Gastrocnemius medialis (tissue), 4 donors: ENCODE measurements around the gene HNRNPA2B1. TPM values are rescaled to one million over a fixed set of nuclear protein-coding genes. Genes with fewer than 3 reads are reported as not detected.
A peak's percentile ranks its signal among the peaks of the same experiment; 100 is the strongest.
"Not testable (repeated sequence)": the region's sequence is repeated elsewhere in the genome, so short reads cannot be mapped to it uniquely, and the experiment has no call there.

ENCODE experiments used
- ATAC-seq, 2 donors: fragments of 150-250 bp; one replicate each; pipeline ENCODE4 v1.9.1; 2016
- DNase-seq, 2 donors: peaks; one replicate each; pipeline ENCODE4 v3.0.0-alpha.2; 2019
- H3K27ac ChIP-seq, 4 donors: fragments of 200-600 bp; sonication (generic); 1 replicate in 1 of 4; 2 replicates in 3 of 4; pipeline ENCODE4 v1.5.1; 2016 to 2018; ENCODE audit warnings: mild to moderate bottlenecking in 2 of 4, moderate library complexity in 1 of 4
- H3K27me3 ChIP-seq, 3 donors: fragments of 200-600 bp; sonication (generic) in 2 of 3; 1 replicate in 1 of 3; 2 replicates in 2 of 3; pipeline versions ENCODE4 v1.5.1 to v1.6.0; 2016 to 2019; ENCODE audit warnings: mild to moderate bottlenecking in 1 of 3, moderate library complexity in 1 of 3
- H3K36me3 ChIP-seq, 2 donors: fragments of 200-600 bp; sonication (generic) in 1 of 2; one replicate each; pipeline ENCODE4 v1.5.1; 2017 to 2018
- H3K4me1 ChIP-seq, 2 donors: fragments of 200-600 bp; sonication (generic) in 1 of 2; one replicate each; pipeline ENCODE4 v1.5.1; 2016 to 2017; ENCODE audit warnings: mild to moderate bottlenecking in 2 of 2
- H3K4me3 ChIP-seq, 4 donors: fragments of 200-600 bp; sonication (generic) in 3 of 4; 1 replicate in 1 of 4; 2 replicates in 3 of 4; pipeline ENCODE4 v1.5.1; 2016 to 2019; ENCODE audit warnings: mild to moderate bottlenecking in 2 of 4
- H3K9me3 ChIP-seq, 3 donors: fragments of 200-600 bp; sonication (generic) in 2 of 3; 1 replicate in 1 of 3; 2 replicates in 2 of 3; pipeline ENCODE4 v1.5.1; 2016 to 2019
- POLR2A ChIP-seq, 2 donors: fragments of 450-650 bp; IDR thresholded peaks; one replicate each; pipeline ENCODE4 v1.6.1; 2017; ENCODE audit warnings: antibody characterized with exemption in 2 of 2, mild to moderate bottlenecking in 2 of 2, moderate library complexity in 2 of 2
- in situ Hi-C, 4 donors: fragments of 200-750 bp; cut with MboI; loops; one replicate each; pipeline versions ENCODE4 v1.15.0 to v1.8.0; 2017; ENCODE audit warnings: low sequenced_read_pairs in 4 of 4
- intact Hi-C: fragments of 100-400 bp; cut with DNase I; formaldehyde crosslinking; loops from one replicate; pipeline ENCODE4 v1.15.1; 2023; ENCODE audit warnings: low total_unique reads
- total RNA-seq, 4 donors: library from RNA; depleted of rRNA; stranded (reverse); fragments of >200 nt; gene quantifications; one replicate each; pipeline versions ENCODE4 v1.1.0 to v1.2.3, GENCODE V29; 2016
- TF ChIP-seq, protein P1 (sequence below), 5 experiments: fragments of 450-650 bp in 3 of 5; fragments of 200-600 bp in 2 of 5; sonication (generic) in 2 of 5; IDR thresholded peaks in 4 of 5; conservative IDR thresholded peaks in 1 of 5; 1 replicate in 4 of 5; 2 replicates in 1 of 5; pipeline ENCODE4 v1.5.1; 2016 to 2019; ENCODE audit warnings: antibody characterized with exemption in 5 of 5, mild to moderate bottlenecking in 3 of 5, moderate library complexity in 3 of 5

HNRNPA2B1 gene
- total RNA-seq, 4 donors from 2014 or later: 155 to 242 (median 166) TPM

DNA sequence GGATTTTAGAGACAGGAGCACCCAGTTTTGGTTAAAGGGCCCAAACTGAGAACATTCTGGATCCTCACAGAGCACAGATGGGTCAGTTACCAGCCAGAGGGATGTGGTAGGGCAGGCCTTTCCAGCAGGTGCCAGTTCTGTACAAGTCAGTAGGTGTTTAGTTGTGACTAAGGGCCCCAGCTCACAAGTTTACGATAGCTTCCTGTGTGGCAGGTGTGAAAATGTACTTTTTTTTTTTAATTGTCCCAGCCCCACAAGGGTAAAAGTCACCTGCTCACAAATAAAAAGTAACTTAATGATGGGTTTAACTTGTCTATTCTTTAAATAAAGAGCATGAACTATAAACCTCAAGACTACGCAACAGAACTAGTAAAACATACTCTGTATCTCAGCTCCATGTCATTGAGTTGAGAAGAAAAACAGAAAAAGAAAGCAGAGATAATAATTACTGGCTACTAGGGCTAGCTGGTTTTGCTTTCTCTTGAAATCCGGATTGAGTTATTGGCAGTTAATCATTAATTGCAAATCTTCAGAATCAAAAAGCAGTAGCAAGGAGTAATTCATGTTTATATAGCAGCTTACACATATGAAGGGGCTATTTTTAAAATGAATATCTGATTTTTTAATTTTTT is 33.1 kb downstream of the HNRNPA2B1 start:
- H3K4me1 ChIP-seq: no peaks in the 10 kb centered on the region
- no peak for TF ChIP-seq POLR2A (IDR thresholded peaks at IDR 0.05)
- TF ChIP-seq, protein P1, sequence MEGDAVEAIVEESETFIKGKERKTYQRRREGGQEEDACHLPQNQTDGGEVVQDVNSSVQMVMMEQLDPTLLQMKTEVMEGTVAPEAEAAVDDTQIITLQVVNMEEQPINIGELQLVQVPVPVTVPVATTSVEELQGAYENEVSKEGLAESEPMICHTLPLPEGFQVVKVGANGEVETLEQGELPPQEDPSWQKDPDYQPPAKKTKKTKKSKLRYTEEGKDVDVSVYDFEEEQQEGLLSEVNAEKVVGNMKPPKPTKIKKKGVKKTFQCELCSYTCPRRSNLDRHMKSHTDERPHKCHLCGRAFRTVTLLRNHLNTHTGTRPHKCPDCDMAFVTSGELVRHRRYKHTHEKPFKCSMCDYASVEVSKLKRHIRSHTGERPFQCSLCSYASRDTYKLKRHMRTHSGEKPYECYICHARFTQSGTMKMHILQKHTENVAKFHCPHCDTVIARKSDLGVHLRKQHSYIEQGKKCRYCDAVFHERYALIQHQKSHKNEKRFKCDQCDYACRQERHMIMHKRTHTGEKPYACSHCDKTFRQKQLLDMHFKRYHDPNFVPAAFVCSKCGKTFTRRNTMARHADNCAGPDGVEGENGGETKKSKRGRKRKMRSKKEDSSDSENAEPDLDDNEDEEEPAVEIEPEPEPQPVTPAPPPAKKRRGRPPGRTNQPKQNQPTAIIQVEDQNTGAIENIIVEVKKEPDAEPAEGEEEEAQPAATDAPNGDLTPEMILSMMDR (IDR thresholded peaks at IDR 0.05 in 4 of 5, conservative IDR thresholded peaks at IDR 0.05 in 1 of 5): no peak
- ATAC-seq: peak in 1 of 2 donors; percentile 23
- in situ Hi-C loops: no loop called here
- intact Hi-C loops: no loop called here
- no peaks in the 10 kb centered on the region for H3K9me3 ChIP-seq
- H3K27ac ChIP-seq: no peak overlapping the region
- H3K36me3 ChIP-seq: peaks cover 0 to 47% of the 10 kb centered on the region in 2 donors
- DNase-seq: no peak
- no peak overlapping the region for H3K4me3 ChIP-seq
- no peaks in the 10 kb centered on the region for H3K27me3 ChIP-seq

DNA sequence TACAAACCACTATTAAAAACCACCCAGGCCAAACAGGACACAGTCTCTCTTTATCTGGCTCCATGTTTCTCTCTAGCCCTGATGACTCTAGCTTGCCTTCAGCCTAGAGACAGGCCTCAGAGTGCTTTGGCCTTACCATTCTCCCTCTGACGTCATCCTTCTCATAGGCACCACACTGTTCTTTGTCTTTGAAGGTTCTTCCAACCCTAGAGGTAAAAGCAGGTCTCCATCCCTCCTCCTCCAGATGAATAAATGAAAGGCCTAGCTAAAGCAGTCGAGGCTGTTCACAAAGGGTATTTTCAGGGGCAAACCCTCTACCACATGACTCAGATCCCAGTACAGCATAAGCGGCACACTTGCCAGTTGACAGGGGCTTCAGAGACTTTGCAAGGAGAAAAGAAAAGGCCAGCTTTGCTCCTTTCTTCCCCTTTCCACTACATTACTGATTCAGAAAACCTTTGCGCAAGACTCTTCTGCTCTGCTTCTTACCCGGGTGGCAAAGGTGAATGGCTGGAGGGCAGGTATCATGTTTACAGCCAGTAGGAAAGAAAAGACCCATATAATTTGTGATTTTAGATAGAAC is 33.8 kb downstream of the HNRNPA2B1 start:
- Histone ChIP-seq H3K4me3 (no peak overlapping the region), H3K9me3 (no peaks in the 10 kb centered on the region), H3K27me3 (no peaks in the 10 kb centered on the region), H3K27ac (no peak overlapping the region), H3K36me3 (peaks cover 0 to 42% of the 10 kb centered on the region in 2 donors), H3K4me1 (no peaks in the 10 kb centered on the region)
- ATAC-seq (peak in 1 of 2 donors; percentile 23), DNase-seq (no peak)
- in situ Hi-C loops (no loop called here), intact Hi-C loops (no loop called here)
- TF ChIP-seq, protein P1 (IDR thresholded peaks at IDR 0.05 in 4 of 5, conservative IDR thresholded peaks at IDR 0.05 in 1 of 5): no peak
- no peak for TF ChIP-seq POLR2A (IDR thresholded peaks at IDR 0.05)

DNA sequence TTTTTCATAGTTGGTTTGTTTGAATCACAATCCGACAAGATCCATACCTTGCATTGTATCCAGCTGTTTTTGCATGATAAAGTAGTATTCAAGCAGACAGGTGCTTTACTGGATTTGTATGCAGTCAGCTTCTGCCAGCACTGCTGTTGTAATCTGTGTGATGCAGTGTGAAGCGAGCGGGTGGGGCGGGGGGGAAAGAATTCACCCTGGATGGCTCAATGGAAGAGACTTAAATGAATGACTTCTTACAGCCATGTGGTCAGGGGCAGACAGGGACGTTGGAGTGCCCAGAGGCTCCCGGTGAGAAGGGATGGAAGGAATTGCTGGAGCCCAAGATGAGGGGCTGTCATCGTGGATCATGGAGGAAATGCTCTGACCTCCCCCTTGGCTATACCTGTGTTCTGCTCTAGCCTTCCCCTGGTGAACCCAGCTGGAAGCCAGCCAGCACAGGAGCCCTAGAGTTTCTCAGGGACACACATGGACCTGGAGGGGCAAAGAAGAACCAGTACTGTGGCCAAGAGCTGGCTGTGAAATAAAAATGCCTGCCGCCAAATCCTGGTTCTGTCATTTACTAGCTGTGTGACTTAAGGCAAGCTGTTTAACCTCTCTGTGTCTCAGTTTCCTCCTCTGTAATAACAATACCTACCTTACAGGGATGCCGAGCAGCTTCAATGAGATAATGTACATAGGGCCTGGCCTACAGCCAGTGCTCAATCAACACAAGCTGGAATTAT is 34.4 kb downstream of the HNRNPA2B1 start:
- Histone ChIP-seq H3K4me3 (no peak overlapping the region), H3K4me1 (no peaks in the 10 kb centered on the region), H3K36me3 (peaks cover 0 to 36% of the 10 kb centered on the region in 2 donors), H3K27ac (no peak overlapping the region), H3K9me3 (no peaks in the 10 kb centered on the region), H3K27me3 (no peaks in the 10 kb centered on the region)
- no peak for TF ChIP-seq POLR2A (IDR thresholded peaks at IDR 0.05)
- TF ChIP-seq, protein P1 (IDR thresholded peaks at IDR 0.05 in 4 of 5, conservative IDR thresholded peaks at IDR 0.05 in 1 of 5): no peak
- no peak for DNase-seq
- no peak for ATAC-seq
- in situ Hi-C loops (no loop called here), intact Hi-C loops (no loop called here)

DNA sequence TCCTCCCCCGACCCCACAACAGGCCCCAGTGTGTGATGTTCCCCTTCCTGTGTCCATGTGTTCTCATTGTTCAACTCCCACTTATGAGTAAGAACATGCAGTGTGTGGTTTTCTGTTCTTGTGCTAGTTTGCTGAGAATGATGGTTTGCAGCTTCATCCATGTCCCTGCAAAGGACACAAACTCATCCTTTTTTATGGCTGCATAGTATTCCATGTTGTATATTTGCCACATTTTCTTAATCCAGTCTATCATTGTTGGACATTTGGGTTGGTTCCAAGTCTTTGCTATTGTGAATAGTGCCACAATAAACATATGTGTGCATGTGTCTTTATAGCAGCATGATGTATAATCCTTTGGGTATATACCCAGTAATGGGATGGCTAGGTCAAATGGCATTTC is 36.7 kb downstream of the HNRNPA2B1 start:
- intact Hi-C loops, DNase-seq, H3K27ac ChIP-seq, H3K27me3 ChIP-seq, H3K4me1 ChIP-seq, ATAC-seq, H3K9me3 ChIP-seq, H3K4me3 ChIP-seq, in situ Hi-C loops: not testable (repeated sequence)
- H3K36me3 ChIP-seq: peaks cover 0 to 13% of the 10 kb centered on the region in 2 donors

DNA sequence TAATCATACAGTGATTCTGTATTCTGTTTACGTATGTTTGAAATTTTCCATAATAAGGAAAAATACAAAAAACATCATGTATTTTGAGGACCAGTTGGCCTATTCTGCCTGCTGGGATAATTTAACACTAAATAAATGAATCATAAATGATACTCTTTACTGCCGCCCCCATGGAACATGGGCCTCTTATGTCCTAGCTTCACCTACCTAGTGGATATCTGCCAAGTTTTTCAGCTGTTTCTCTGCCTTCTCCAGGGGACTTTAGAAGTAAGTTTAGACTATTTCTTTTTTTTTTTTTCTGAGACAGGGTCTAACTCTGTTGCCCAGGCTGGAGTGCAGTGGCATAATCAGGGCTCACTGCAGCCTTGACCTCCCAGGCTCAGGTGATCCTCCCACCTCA is 38.1 kb downstream of the HNRNPA2B1 start:
- H3K9me3 ChIP-seq: no peaks in the 10 kb centered on the region
- H3K4me3 ChIP-seq: no peak overlapping the region
- H3K27me3 ChIP-seq: no peaks in the 10 kb centered on the region
- ATAC-seq (no peak), DNase-seq (no peak)
- no peak for TF ChIP-seq POLR2A (IDR thresholded peaks at IDR 0.05)
- TF ChIP-seq, protein P1 (IDR thresholded peaks at IDR 0.05 in 4 of 5, conservative IDR thresholded peaks at IDR 0.05 in 1 of 5): no peak
- in situ Hi-C loops (no loop called here), intact Hi-C loops (no loop called here)
- H3K4me1 ChIP-seq: no peaks in the 10 kb centered on the region
- H3K36me3 ChIP-seq: peaks cover 0 to 2% of the 10 kb centered on the region in 2 donors
- H3K27ac ChIP-seq: no peak overlapping the region
